Stimulated activated CD8-positive, alpha-beta memory T cell treated with anti-CD3 and anti-CD28 coated beads, Interleukin-7, amount 100 ng/mL, for 1 hour (primary cell): ENCODE measurements around the gene HAS3.
"Not testable (repeated sequence)": the region's sequence is repeated elsewhere in the genome, so short reads cannot be mapped to it uniquely, and the experiment has no call there.

Source experiments
- DNase-seq, 2 donors: peaks; one replicate each; pipeline ENCODE4 v3.0.0-alpha.2; 2020; ENCODE audit warnings: low read depth in 2 of 2

Gene HAS3

GRCh38 chr16:69105501-69106361 lies at the start of gene HAS3:
Gene HAS3 (plus strand): TSS chr16:69105653. CDS start chr16:69109396, 3,743 bp downstream.
- DNase-seq = no peak

- DNase-seq = no peak
These were observed 49.5 kb upstream of the HAS3 start for GRCh38 chr16:69055980-69056379.

- DNase-seq = no peak
These were observed 49.0 kb upstream of the HAS3 start for GRCh38 chr16:69056421-69056820.

GRCh38 chr16:69057400-69058378 lies 47.8 kb upstream of the HAS3 start:
- no peak for DNase-seq

- not testable (repeated sequence) for DNase-seq
These were observed 42.0 kb upstream of the HAS3 start for GRCh38 chr16:69063491-69063890.

- no peak for DNase-seq
These were observed 41.2 kb upstream of the HAS3 start for GRCh38 chr16:69064124-69064763.

GRCh38 chr16:69064764-69065313 lies 40.6 kb upstream of the HAS3 start:
- no peak for DNase-seq

GRCh38 chr16:69069504-69069903 lies 35.9 kb upstream of the HAS3 start:
- no peak for DNase-seq

GRCh38 chr16:69071036-69071435 lies 34.4 kb upstream of the HAS3 start:
- no peak for DNase-seq

GRCh38 chr16:69072640-69072974 lies 32.8 kb upstream of the HAS3 start:
- no peak for DNase-seq

GRCh38 chr16:69073181-69073702 lies 32.2 kb upstream of the HAS3 start:
- no peak for DNase-seq

GRCh38 chr16:69077251-69077650 lies 28.2 kb upstream of the HAS3 start:
- DNase-seq = no peak

- DNase-seq = no peak
These were observed 27.4 kb upstream of the HAS3 start for GRCh38 chr16:69078073-69078472.

- DNase-seq = no peak
These were observed 25.8 kb upstream of the HAS3 start for GRCh38 chr16:69079697-69080096.

- no peak for DNase-seq
These were observed 22.0 kb upstream of the HAS3 start for GRCh38 chr16:69083306-69083941.

- DNase-seq = no peak
These were observed 21.2 kb upstream of the HAS3 start for GRCh38 chr16:69084289-69084688.

GRCh38 chr16:69085032-69085695 lies 20.3 kb upstream of the HAS3 start:
- no peak for DNase-seq

- no peak for DNase-seq
These were observed 18.3 kb upstream of the HAS3 start for GRCh38 chr16:69087161-69087581.

GRCh38 chr16:69088684-69089083 lies 16.8 kb upstream of the HAS3 start:
- no peak for DNase-seq

- DNase-seq = no peak
These were observed 16.2 kb upstream of the HAS3 start for GRCh38 chr16:69089091-69089910.
